ENCODE data around the gene THAP3.

The THAP3 gene

DNA sequence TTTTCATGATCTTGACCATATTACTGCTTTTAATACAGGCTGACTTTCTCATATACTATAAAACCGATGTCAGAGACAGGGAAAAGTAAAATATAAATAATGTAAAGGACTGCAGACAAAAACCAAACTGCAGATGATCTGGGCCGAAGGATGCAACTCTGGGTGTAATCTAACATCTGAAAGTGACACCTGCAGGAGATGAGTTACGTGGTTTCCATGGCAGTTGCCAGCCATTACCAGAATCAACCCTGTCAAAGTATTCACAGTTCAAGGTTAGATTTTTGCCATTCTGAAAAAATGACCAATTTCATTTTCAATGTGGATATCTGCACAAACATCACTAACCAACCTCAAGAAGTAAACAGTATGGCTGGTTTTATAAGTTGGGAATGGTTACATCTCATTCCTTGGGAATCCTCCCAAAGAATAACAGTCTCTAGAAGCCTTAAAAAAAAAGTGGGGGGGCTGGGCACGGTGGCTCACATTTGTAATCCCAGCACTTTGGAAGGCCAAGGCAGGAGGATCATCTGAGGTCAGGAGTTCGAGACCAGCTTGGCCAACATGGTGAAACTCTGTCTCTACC, 49.2 kb downstream of the THAP3 start:
- no peak overlapping the region for H3K4me3 ChIP-seq (ENCODE audit: low read depth, low read length)
- TF ChIP-seq CTCF (IDR thresholded peaks at IDR 0.05; ENCODE audit: low read depth, low read length) = no peak

- no peak overlapping the region for H3K4me3 ChIP-seq (ENCODE audit: low read depth, low read length)
- no peak for TF ChIP-seq CTCF (IDR thresholded peaks at IDR 0.05; ENCODE audit: low read depth, low read length)
Observed at GRCh38 chr1:6674771-6675170, 50.1 kb downstream of the THAP3 start.

GRCh38 chr1:6675941-6676340, 51.3 kb downstream of the THAP3 start:
- TF ChIP-seq CTCF (IDR thresholded peaks at IDR 0.05; ENCODE audit: low read depth, low read length) = no peak
- H3K4me3 ChIP-seq (ENCODE audit: low read depth, low read length) = no peak overlapping the region

Data from WI38 (cell line).